Right renal pelvis (tissue), 4 donors: ENCODE results near the gene FOXM1. TPM values are rescaled to one million over a fixed set of nuclear protein-coding genes. Genes with fewer than 3 reads are reported as not detected.

Experiments
- DNase-seq, 4 donors: peaks; one replicate each; pipeline ENCODE4 v3.0.0-alpha.2; 2013; ENCODE audit warnings: low read depth in 4 of 4, low spot score in 3 of 4, missing footprints in 1 of 4
- polyA plus RNA-seq, 4 donors: library from polyadenylated mRNA; unstranded; fragments of 120-200 nt; gene quantifications; one replicate each; pipeline ENCODE4 v1.2.1, GENCODE V29; 2013; ENCODE audit not compliant: insufficient read length in 4 of 4

FOXM1 gene
- 10 to 100 TPM; 26.6 to 31.3 (median 29.8) TPM for polyA plus RNA-seq

DNA sequence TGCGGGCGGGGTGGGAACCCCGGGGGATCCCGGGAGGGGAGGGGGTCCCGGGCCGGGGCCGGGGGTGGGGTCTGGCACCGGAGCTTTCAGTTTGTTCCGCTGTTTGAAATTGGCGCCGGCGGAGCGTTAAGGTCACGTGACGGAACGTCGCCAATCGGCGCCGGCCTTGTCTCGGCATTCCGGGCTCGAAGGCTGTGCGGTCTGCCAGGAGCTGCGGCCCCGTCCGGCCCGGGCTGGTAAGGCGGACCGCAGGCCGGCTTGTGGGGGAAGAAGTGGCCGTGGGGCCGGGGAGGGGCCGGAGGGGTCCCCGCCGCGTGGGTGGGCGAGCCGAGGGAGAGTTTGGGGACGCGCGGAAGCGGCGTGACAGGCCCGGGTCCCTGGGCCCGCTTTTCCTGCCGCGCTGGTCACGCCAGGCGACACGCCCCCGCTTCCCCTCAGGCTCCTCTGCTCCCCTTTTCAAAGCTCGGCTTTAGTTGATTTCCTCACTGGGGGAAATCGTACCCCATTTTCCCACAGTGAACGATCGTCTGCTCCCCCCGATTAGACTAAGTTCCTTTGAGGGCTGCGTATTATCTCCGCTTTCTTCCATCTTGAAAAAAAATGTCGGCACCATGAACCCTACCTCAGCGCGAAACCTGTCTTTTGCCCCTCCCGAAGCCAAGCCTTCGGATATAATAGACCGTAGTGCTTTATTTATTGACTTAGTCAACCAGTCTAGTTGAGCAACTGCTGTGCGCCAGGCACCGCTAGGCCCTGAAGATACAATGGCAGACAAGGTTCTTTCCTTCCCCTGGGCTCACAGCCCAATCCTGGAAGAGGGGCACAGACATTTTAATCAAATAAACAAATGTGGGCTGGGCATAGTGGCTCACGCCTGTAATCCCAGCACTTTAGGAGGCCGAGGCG is at the start of gene FOXM1, which contains the start of gene RHNO1:
Gene FOXM1 (minus strand): TSS at position 128 of the 906 bp plus-strand sequence. CDS start 2,696 bp downstream, outside the sequence.
Gene RHNO1 (plus strand): TSS at position 177 of the 906 bp plus-strand sequence. CDS start 8,144 bp downstream, outside the sequence.
- peak; percentile 81 to 86 (median 82) for DNase-seq

GRCh38 chr12:2925322-2925995 is 48.5 kb upstream of the FOXM1 start:
- no peak for DNase-seq

DNA sequence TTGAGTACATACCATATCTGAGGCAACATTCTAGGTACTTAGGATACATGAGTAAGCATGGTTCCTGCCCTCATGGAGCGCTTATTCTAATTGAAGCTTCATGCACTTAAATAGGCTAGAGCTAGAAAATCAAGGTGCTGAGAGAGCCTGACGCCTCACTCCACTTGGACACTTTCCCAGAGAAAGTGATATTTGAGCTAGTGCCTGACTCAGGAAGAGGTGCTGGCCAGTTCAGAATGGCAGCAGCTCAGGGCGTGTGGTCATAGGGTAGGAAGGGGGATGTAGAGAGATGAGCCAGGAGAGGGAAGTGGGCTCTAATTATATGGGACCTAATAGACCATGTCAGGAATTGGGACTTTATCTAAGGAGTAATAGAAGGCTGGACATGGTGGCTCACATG is 47.0 kb upstream of the FOXM1 start:
- DNase-seq = no peak

DNA sequence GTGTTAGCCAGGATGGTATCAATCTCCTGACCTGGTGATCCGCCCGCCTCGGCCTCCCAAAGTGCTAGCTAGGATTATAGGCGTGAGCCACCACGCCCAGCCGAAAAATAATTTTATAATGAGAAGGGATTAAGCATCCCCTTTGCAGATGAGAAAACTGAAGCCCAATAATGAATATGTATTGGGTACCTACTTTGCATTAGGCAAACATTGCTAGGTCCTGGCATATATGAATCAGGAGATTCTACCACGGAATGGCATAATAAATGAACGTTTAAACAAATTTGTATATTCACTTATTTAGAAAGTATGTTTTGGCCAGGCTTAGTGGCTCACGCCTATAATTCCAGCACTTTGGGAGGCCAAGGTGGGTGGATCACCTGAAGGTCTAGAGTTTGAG is 46.1 kb upstream of the FOXM1 start:
- no peak for DNase-seq

- no peak for DNase-seq
Observed at GRCh38 chr12:2922329-2922728, 45.4 kb upstream of the FOXM1 start.

GRCh38 chr12:2919249-2919648 is 42.3 kb upstream of the FOXM1 start:
- DNase-seq = no peak

GRCh38 chr12:2912216-2912575 is 35.2 kb upstream of the FOXM1 start:
- no peak for DNase-seq

GRCh38 chr12:2904260-2904659 is 27.3 kb upstream of the FOXM1 start:
- no peak for DNase-seq

GRCh38 chr12:2902272-2902880 is 25.4 kb upstream of the FOXM1 start:
- no peak for DNase-seq

- no peak for DNase-seq
Observed at GRCh38 chr12:2900642-2901041, 23.7 kb upstream of the FOXM1 start.

DNA sequence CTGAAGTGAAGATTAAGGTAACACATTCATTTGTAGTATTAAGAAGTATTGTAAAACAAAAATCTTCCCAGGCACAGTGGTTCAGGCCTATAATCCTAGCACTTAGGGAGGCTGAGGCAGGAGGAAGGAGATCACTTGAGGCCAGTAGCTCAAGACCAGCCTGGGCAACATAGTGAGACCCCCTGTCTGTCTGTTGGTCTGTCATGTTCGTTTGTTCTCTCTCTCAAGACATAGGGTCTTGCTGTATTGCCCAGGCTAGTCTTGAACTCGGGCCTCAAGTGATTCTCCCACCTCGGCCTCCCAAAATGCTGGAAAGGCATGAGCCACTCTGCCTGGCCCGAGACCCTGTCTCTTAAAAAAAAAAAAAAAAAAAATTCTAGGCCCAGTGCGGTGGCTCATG is 20.4 kb upstream of the FOXM1 start:
- no peak for DNase-seq

GRCh38 chr12:2895511-2895910 is 18.5 kb upstream of the FOXM1 start:
- DNase-seq = no peak

- DNase-seq = no peak
Observed at GRCh38 chr12:2895051-2895451, 18.1 kb upstream of the FOXM1 start.

DNA sequence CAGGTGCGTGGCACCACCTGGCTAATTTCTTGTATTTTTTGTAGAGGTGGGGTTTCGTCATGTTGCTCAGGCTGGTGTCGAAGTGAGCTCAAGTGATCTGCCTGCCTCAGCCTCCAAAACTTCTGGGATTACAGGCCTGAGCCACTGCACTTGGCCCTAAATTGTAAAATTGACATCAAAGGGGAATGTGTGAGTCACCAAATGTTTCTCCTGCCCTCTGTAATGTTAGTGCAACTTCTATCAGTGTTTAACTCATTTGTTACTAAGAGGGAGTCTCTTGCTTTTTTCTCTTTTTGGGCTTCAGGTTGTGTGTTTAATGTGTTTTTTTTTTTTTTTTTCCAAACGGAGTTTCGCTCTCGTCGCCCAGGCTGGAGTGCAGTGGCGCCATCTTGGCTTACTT is 16.0 kb upstream of the FOXM1 start:
- no peak for DNase-seq

GRCh38 chr12:2892246-2892645 is 15.3 kb upstream of the FOXM1 start:
- DNase-seq = no peak

GRCh38 chr12:2891240-2892053 is 14.5 kb upstream of the FOXM1 start:
- peak in 1 of 4 donors; percentile 53 for DNase-seq

DNA sequence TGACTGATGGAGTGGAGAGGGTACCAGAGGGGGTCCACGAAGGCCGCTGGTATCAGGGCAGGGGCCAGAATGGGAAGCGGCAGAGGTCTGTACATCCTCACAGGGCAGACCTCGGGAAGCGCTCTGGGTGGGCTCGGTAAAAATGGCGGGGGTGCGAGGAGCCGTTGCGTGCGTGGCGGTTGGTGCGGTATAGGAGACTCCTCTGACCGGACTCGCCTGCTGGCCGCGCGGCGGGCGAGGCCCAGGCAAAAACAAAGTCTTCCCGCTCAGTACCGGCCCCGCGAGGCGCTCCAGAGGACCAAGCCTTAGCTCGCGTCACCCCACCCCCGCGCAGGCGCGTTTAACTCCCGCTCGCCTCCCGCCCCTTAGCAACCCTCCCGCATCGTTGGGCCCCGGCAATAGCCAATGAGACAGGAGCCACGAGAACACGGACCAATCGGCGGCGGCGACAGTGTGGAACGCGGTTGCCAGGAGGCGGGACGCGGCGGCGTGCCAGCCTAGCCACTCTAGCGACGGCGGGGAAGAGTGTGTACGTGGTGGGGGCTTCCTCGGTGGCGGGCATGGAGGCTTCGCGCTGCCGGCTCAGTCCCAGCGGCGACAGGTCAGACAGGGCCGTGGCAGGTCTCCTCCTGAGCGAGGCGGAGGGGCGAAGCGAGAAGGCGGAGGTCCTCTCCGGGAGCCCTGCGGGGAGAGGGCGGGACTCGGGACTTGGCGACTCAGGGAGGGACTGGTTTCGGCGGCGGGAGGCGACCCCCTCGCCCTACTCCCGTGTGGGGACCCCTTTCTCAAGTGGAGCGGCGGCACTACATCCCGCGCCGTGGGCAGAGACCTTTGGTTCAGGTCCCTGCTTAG is 13.6 kb upstream of the FOXM1 start, which contains the start of gene TULP3:
Gene TULP3 (plus strand): TSS at position 504 of the 852 bp plus-strand sequence. CDS start 57 bp downstream, at position 561.
- DNase-seq = peak; percentile 95 to 97 (median 96)

GRCh38 chr12:2890001-2890387 is 13.0 kb upstream of the FOXM1 start:
- DNase-seq = no peak

DNA sequence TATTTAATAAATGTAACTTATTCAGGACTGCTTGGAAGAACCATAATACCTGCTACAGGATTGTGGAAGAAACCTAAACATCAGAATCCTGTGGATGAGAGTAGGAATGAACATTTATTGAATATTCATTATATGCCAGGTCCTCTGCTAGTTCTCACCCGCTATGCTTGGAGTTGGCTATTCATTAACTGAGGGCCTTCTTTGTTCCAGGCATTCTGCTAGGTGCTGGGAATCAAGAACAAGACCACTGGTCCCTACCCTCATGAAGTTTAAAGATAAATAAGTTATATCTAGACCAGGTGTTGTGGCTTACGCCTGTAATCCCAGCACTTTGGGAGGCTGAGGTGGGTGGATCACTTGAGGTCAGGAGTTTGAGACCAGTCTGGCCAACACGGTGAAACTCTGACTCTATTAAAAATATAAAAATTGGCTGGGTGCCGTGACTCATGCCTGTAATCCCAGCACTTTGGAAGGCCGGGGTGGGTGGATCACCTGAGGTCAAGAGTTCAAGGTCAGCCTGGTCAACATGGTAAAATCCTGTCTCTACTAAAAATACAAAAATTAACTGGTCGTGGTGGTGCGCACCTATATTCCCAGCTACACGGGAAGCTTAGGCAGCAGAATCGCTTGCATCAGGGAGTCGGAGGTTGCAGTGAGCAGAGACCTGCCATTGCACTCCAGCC is 9.9 kb upstream of the FOXM1 start:
- peak in 1 of 4 donors; percentile 4 for DNase-seq
